ENCODE data around the gene ABCA12. TPM values are rescaled to one million over a fixed set of nuclear protein-coding genes. Genes with fewer than 3 reads are reported as not detected.
A peak's percentile ranks its signal among the peaks of the same experiment; 100 is the strongest.

Gene ABCA12
- total and polyA plus RNA-seq, 4 donors, result 0.10 to 0.22 (median 0.15) TPM

GRCh38 chr2:215003001-215003400 is 135.4 kb downstream of the ABCA12 start:
- peak in 4 of 6 donors; percentile 26 to 88 (median 61) for DNase-seq (ENCODE audit: low read depth in 4 of 6, low spot score in 6 of 6)

DNA sequence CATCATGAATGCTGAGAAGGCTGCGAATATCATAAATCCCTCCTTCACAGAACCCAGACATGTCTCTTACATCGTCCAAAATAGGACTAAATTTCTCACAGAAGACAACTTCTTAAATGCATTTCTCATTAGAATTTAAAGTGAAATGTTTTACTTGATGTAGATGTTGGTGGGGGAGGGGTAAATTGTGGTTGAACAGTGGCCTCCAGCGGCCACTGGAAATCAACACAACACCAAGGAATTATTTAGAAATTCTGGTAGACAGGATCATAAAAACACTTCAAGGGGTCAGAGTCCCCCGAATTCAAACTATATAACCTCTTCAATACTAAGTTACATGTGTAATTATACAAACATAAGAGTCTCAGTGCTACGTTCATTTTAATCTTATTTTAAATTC is 135.9 kb downstream of the ABCA12 start:
- no CpG with 5 or more reads among the region's 5 CpGs for WGBS (ENCODE audit: insufficient coverage)
- Histone ChIP-seq H3K36me3 (ENCODE audit: control insufficient read depth, insufficient read depth, low read length) (no peaks in the 10 kb centered on the region), H3K27me3 (ENCODE audit: control insufficient read depth, insufficient read depth, low read length) (no peaks in the 10 kb centered on the region), H3K27ac (ENCODE audit: low read depth, low read length) (no peak overlapping the region), H3K4me3 (ENCODE audit: low read depth, low read length) (no peak overlapping the region), H3K4me1 (ENCODE audit: control insufficient read depth, insufficient read depth, low read length) (peaks cover 3% of the 10 kb centered on the region), H3K9me3 (ENCODE audit: control insufficient read depth, insufficient read depth, low read length) (no peaks in the 10 kb centered on the region)
- DNase-seq (ENCODE audit: low read depth in 4 of 6, low spot score in 6 of 6), result peak in 4 of 6 donors; percentile 40 to 86 (median 58)

More at GRCh38 chr2:215003001-215003400, 135.4 kb downstream of the ABCA12 start:
- no peak overlapping the region for H3K27ac ChIP-seq (ENCODE audit: low read depth, low read length)
- no peaks in the 10 kb centered on the region for H3K9me3 ChIP-seq (ENCODE audit: control insufficient read depth, insufficient read depth, low read length)
- no peaks in the 10 kb centered on the region for H3K36me3 ChIP-seq (ENCODE audit: control insufficient read depth, insufficient read depth, low read length)
- peaks cover 3% of the 10 kb centered on the region for H3K4me1 ChIP-seq (ENCODE audit: control insufficient read depth, insufficient read depth, low read length)
- H3K27me3 ChIP-seq (ENCODE audit: control insufficient read depth, insufficient read depth, low read length), result no peaks in the 10 kb centered on the region
- no peak overlapping the region for H3K4me3 ChIP-seq (ENCODE audit: low read depth, low read length)
- no CpG with 5 or more reads among the region's 4 CpGs for WGBS (ENCODE audit: insufficient coverage)

GRCh38 chr2:215000721-215001120 is 137.7 kb downstream of the ABCA12 start:
- Histone ChIP-seq H3K36me3 (ENCODE audit: control insufficient read depth, insufficient read depth, low read length) (no peaks in the 10 kb centered on the region), H3K27ac (ENCODE audit: low read depth, low read length) (no peak overlapping the region), H3K9me3 (ENCODE audit: control insufficient read depth, insufficient read depth, low read length) (no peaks in the 10 kb centered on the region), H3K4me1 (ENCODE audit: control insufficient read depth, insufficient read depth, low read length) (peaks cover 3% of the 10 kb centered on the region), H3K27me3 (ENCODE audit: control insufficient read depth, insufficient read depth, low read length) (no peaks in the 10 kb centered on the region), H3K4me3 (ENCODE audit: low read depth, low read length) (no peak overlapping the region)
- 80% methylated on average over 1 of the region's 3 CpGs for WGBS (ENCODE audit: insufficient coverage)
- DNase-seq (ENCODE audit: low read depth in 4 of 6, low spot score in 6 of 6), result no peak

DNA sequence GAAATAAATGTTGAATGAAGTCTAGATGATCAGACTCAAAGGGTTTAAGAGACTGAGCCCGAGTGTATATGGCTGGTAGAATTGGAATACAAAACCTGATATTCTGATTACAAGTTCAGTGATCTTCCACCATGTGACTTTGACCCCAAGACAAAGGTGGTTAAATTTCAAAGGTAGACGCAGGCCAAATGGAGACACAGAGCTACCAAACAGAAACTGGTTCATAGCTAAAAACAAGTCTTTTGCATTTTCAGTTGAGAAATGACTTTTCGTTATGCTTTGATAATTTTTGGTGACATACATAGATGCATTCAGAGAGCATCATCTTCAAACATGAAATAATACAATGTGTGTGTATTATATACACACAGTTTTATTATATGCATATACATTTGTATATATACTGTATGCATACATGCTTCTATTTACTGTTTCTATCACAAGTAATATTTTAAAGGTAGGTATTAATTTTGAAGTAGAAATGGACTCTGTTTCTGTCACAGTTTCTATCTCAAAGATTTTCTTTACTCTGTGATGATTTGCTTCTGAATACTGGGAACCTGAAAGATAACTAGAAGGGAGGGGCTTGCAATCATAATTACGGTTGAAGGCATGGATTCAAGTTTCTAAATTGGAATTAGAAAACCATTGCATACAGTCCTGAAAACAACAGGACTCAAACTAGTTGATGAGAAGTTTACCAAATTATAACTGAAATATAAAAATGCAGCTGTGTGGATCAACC is 142.3 kb downstream of the ABCA12 start:
- no peaks in the 10 kb centered on the region for H3K36me3 ChIP-seq (ENCODE audit: control insufficient read depth, insufficient read depth, low read length)
- H3K27ac ChIP-seq (ENCODE audit: low read depth, low read length), result no peak overlapping the region
- H3K9me3 ChIP-seq (ENCODE audit: control insufficient read depth, insufficient read depth, low read length), result no peaks in the 10 kb centered on the region
- no peaks in the 10 kb centered on the region for H3K4me1 ChIP-seq (ENCODE audit: control insufficient read depth, insufficient read depth, low read length)
- no peaks in the 10 kb centered on the region for H3K27me3 ChIP-seq (ENCODE audit: control insufficient read depth, insufficient read depth, low read length)
- 100% methylated on average over 1 of the region's 4 CpGs for WGBS (ENCODE audit: insufficient coverage)
- H3K4me3 ChIP-seq (ENCODE audit: low read depth, low read length), result no peak overlapping the region
- DNase-seq (ENCODE audit: low read depth in 4 of 6, low spot score in 6 of 6), result no peak

DNA sequence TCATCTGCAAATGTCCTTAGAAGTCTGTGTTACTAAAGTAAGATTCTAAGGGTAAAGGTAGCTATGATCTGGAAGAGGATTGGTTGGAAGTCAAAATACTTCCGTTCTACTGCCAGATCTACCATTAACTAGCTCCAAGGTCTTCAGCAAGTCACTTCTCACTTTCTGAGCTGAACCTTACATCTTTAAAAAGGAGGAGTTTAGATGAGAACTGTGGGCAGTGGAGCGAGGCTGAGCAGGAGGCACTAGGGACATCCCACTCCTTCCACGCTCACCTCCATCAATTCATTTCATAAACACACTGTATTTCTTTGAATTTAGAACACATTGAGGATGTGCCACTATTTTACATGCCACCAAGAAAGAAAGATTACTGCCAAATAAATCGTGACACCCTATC is 143.0 kb downstream of the ABCA12 start:
- no peaks in the 10 kb centered on the region for H3K9me3 ChIP-seq (ENCODE audit: control insufficient read depth, insufficient read depth, low read length)
- H3K27me3 ChIP-seq (ENCODE audit: control insufficient read depth, insufficient read depth, low read length), result no peaks in the 10 kb centered on the region
- H3K36me3 ChIP-seq (ENCODE audit: control insufficient read depth, insufficient read depth, low read length), result no peaks in the 10 kb centered on the region
- WGBS (ENCODE audit: insufficient coverage), result no CpG with 5 or more reads among the region's 4 CpGs
- no peaks in the 10 kb centered on the region for H3K4me1 ChIP-seq (ENCODE audit: control insufficient read depth, insufficient read depth, low read length)
- DNase-seq (ENCODE audit: low read depth in 4 of 6, low spot score in 6 of 6), result no peak
- H3K27ac ChIP-seq (ENCODE audit: low read depth, low read length), result no peak overlapping the region
- no peak overlapping the region for H3K4me3 ChIP-seq (ENCODE audit: low read depth, low read length)

DNA sequence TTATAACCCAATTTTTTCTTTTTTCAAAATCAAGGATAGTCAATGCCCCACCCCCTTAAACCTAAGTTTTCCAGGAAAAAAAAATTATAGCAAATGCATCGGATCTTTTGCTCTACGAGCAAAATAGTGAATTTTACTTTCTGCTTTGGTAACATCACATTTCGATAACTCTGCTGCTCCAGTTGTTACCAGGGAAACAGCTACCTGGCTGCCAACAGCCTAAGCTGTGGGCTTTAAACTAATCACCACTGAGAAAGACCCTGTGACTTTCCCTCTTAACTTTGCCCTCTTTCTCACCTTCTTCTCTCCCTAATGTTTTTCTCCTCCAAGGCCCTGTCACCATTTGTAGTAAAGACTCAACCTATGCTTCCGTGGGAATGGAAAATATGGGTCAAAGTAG is 145.5 kb downstream of the ABCA12 start:
- Histone ChIP-seq H3K9me3 (ENCODE audit: control insufficient read depth, insufficient read depth, low read length) (no peaks in the 10 kb centered on the region), H3K27me3 (ENCODE audit: control insufficient read depth, insufficient read depth, low read length) (no peaks in the 10 kb centered on the region), H3K4me3 (ENCODE audit: low read depth, low read length) (no peak overlapping the region), H3K4me1 (ENCODE audit: control insufficient read depth, insufficient read depth, low read length) (no peaks in the 10 kb centered on the region), H3K36me3 (ENCODE audit: control insufficient read depth, insufficient read depth, low read length) (no peaks in the 10 kb centered on the region), H3K27ac (ENCODE audit: low read depth, low read length) (no peak overlapping the region)
- DNase-seq (ENCODE audit: low read depth in 4 of 6, low spot score in 6 of 6), result peak in 3 of 6 donors; percentile 5 to 57 (median 16)
- WGBS (ENCODE audit: insufficient coverage), result 71% methylated on average over 3 of the region's 4 CpGs

DNA sequence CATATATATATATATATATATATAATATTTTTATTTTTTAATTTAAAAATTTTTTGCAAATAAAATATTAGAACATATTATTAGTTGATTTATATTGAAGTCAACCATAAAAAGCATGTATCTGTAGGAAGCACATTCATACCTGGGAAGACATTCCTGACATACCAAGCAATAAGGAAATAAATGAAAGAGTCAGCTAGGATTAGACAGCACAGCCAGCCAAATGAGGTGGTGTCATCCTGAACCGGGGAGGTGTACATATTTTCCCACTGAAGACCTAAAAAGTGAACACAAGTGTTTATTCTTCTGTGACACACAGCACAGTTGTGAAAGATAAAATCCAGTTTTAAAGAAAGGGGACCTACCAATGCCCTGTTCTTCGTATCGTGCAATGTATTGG is 149.2 kb downstream of the ABCA12 start:
- no CpG with 5 or more reads among the region's 3 CpGs for WGBS (ENCODE audit: insufficient coverage)
- no peak overlapping the region for H3K4me3 ChIP-seq (ENCODE audit: low read depth, low read length)

DNA sequence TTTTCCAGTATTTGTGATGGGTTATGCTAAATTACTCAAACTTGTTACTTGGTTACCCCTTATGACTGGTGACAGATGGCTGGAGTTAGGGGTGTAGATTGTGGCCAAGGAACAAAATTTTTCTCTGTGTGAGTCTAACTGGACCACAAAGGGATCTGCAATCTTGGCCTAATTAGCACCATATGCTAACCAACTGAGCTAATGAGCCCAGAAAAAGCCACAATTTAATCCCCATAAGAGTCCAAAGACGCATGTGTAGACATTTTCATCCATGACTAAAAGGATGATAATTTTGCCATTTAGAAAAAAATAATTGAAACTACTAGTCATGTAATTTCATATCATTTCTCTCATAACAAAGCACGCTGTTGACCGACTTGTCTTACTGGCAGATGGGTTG is 151.2 kb downstream of the ABCA12 start:
- H3K27ac ChIP-seq (ENCODE audit: low read depth, low read length), result no peak overlapping the region
- no CpG with 5 or more reads among the region's 3 CpGs for WGBS (ENCODE audit: insufficient coverage)
- no peaks in the 10 kb centered on the region for H3K36me3 ChIP-seq (ENCODE audit: control insufficient read depth, insufficient read depth, low read length)
- no peaks in the 10 kb centered on the region for H3K4me1 ChIP-seq (ENCODE audit: control insufficient read depth, insufficient read depth, low read length)
- H3K9me3 ChIP-seq (ENCODE audit: control insufficient read depth, insufficient read depth, low read length), result no peaks in the 10 kb centered on the region
- DNase-seq (ENCODE audit: low read depth in 4 of 6, low spot score in 6 of 6), result no peak
- H3K27me3 ChIP-seq (ENCODE audit: control insufficient read depth, insufficient read depth, low read length), result no peaks in the 10 kb centered on the region
- H3K4me3 ChIP-seq (ENCODE audit: low read depth, low read length), result no peak overlapping the region

More for the DNA sequence above, 149.2 kb downstream of the ABCA12 start:
- H3K27me3 ChIP-seq (ENCODE audit: control insufficient read depth, insufficient read depth, low read length), result no peaks in the 10 kb centered on the region
- H3K9me3 ChIP-seq (ENCODE audit: control insufficient read depth, insufficient read depth, low read length), result no peaks in the 10 kb centered on the region
- no peak overlapping the region for H3K27ac ChIP-seq (ENCODE audit: low read depth, low read length)
- H3K36me3 ChIP-seq (ENCODE audit: control insufficient read depth, insufficient read depth, low read length), result no peaks in the 10 kb centered on the region
- H3K4me1 ChIP-seq (ENCODE audit: control insufficient read depth, insufficient read depth, low read length), result no peaks in the 10 kb centered on the region
- no peak for DNase-seq (ENCODE audit: low read depth in 4 of 6, low spot score in 6 of 6)

GRCh38 chr2:214985619-214986018 is 152.8 kb downstream of the ABCA12 start:
- Histone ChIP-seq H3K27ac (ENCODE audit: low read depth, low read length) (no peak overlapping the region), H3K4me1 (ENCODE audit: control insufficient read depth, insufficient read depth, low read length) (no peaks in the 10 kb centered on the region), H3K4me3 (ENCODE audit: low read depth, low read length) (no peak overlapping the region), H3K27me3 (ENCODE audit: control insufficient read depth, insufficient read depth, low read length) (no peaks in the 10 kb centered on the region), H3K9me3 (ENCODE audit: control insufficient read depth, insufficient read depth, low read length) (no peaks in the 10 kb centered on the region), H3K36me3 (ENCODE audit: control insufficient read depth, insufficient read depth, low read length) (no peaks in the 10 kb centered on the region)
- no peak for DNase-seq (ENCODE audit: low read depth in 4 of 6, low spot score in 6 of 6)
- no CpG with 5 or more reads among the region's 3 CpGs for WGBS (ENCODE audit: insufficient coverage)

DNA sequence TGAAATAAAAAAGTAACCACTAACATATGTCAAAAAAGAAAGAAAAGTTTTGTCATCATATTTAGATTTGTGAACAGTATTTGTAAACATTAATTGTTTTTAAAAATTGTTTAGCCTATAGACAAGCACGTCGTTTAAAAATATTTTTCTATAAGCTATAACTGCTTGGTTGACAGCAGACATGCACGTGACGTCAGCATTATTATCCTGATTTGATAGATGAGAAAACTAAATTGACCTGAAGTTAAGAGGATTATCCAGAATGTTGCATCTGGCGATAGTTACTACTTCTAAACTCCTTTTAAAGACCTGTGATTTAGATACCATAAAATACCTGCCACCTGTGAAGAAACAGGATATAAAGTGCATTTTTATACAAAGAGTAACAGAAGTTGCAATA is 172.0 kb downstream of the ABCA12 start:
- no peaks in the 10 kb centered on the region for H3K4me1 ChIP-seq (ENCODE audit: control insufficient read depth, insufficient read depth, low read length)
- WGBS (ENCODE audit: insufficient coverage), result no CpG with 5 or more reads among the region's 5 CpGs
- H3K27me3 ChIP-seq (ENCODE audit: control insufficient read depth, insufficient read depth, low read length), result no peaks in the 10 kb centered on the region
- no peak overlapping the region for H3K4me3 ChIP-seq (ENCODE audit: low read depth, low read length)
- H3K27ac ChIP-seq (ENCODE audit: low read depth, low read length), result no peak overlapping the region
- no peak for DNase-seq (ENCODE audit: low read depth in 4 of 6, low spot score in 6 of 6)
- H3K36me3 ChIP-seq (ENCODE audit: control insufficient read depth, insufficient read depth, low read length), result no peaks in the 10 kb centered on the region
- H3K9me3 ChIP-seq (ENCODE audit: control insufficient read depth, insufficient read depth, low read length), result peaks cover 2% of the 10 kb centered on the region

Data from spinal cord (tissue), 10 donors.